ENCODE data around the gene CIZ1.

Gene CIZ1

DNA sequence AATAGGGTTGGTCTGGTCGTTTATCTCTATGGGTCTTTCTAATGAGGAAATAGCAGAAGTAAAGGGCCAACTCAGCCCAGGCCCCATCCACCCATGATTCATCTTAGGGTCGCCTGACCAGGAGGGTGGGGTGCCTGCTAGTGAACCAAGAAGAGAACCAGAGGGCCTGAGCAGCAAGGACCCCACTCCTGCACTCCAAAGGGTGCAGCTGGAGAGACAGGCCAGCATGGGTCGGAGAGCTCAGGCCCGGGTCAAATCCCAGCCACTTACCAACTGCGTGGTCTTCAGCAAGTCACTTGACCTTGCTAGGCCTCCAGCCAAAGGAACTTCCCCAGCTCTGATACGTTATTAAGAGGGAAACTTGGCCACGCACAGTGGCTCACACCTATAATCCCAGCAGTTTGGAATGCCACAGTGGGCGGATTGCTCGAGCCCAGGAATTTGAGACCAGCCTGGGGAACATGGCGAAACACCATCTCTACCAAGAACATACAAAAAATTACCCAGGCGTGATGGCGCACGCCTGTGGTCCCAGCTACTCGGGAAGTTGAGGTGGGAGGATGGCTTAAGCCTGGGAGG is 27.0 kb downstream of the CIZ1 start:
- DNase-seq (ENCODE audit: low read depth, low spot score) = no peak
- peak overlapping the region; percentile 8 for H3K27ac ChIP-seq

DNA sequence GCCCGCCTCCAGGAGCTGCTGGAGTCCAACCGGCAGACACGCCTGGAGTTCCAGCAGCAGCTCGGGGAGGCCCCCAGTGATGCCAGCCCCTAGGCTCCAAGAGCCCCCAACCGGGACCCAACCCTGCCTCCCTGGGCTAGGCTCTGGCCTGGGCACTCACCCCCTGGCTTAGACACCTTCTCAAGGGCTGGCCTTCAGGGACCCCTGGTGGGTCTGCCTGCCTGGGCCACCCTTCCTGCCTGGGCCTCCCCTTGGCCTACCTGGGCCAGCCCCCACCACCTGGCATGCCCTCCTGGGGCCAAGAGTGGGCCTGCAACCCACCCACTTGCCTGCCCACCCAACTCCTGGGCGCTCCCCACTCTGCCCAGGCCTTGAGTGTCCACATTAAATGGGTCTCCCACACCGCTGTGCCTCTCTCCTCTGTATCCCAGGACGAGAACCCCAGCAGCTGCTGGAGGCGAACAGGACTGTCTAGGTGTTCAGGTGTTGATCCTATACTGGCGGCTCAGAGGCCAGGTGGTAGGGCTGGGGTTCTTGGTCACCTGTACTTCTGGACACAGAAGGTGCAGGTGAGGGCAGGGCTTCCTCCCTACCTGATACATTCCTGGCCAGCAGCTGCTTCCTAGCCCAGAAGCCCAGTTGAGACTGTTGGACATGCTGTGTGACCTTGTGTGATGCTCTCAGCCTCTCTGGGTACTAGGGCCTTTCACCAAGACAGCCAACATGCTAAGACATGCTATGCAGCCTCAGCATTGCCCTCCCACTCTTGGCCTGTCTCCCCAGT is 27.7 kb downstream of the CIZ1 start:
- DNase-seq (ENCODE audit: low read depth, low spot score) = no peak
- peak overlapping the region; percentile 8 for H3K27ac ChIP-seq

DNA sequence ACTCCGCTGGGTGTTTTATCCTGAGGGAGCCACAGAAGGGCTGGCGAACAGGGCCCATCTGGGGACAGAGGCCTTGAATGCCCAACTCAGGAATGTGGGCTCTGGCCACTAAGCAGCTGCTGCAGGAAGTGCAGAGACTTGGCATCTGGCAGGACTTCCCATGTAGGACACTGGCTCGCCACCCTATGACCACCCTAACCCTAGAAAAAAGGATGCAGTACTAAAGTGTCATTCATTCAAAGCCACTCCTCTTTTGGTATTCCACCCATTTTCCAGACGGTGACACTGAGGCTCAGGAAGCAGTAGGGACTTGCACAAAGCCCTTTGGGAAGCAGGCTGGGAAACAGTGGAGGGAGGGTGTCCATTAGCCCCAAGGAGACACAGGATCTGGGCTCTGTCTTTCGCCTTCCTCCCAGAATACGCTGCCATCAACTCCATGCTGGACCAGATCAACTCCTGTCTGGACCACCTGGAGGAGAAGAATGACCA is 28.3 kb downstream of the CIZ1 start:
- no peak for DNase-seq (ENCODE audit: low read depth, low spot score)
- H3K27ac ChIP-seq = no peak overlapping the region

DNA sequence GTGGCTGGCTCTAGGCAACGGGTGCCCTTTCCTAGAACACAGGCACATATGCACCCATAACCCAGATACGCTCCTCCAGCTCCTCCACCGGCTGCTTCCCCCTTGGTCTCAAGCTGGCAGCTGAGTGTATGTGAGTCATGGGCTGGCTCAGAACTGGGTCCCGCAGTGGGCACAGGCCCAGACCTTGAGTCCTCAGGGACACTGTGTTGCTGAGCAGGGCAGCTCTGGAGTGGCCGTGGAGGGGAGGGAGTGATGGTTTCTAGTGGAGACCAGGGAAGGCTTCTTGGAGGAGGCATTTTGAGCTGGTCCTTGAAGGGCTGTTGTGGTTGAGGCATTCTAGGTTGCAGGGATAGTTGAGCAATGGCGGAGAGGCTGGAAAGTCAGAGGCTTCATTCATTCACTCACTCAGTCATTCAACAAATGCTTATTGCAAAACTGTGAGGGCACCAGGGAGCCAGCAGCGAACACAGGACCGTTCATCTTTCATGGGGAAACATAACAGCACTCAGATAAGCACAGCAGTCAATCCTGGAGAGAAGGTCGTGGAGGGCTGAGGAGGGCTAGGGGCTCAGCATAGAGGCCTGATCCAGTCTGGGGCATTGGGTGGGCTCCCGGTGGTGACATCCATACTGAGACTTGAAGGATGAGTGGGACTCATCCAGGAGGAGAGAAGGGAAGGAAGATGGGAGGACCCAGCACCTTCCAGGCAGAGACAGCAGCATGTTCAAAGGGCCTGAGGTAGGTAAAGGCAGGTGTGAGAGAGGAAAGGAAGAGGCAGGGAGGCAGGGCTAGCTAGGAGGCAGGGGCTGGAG is 29.0 kb downstream of the CIZ1 start:
- no peak for DNase-seq (ENCODE audit: low read depth, low spot score)

GRCh38 chr9:128161215-128161902 is 30.0 kb downstream of the CIZ1 start:
- DNase-seq (ENCODE audit: low read depth, low spot score) = no peak
- no peak overlapping the region for H3K27ac ChIP-seq

More for the DNA sequence above, 29.0 kb downstream of the CIZ1 start:
- H3K27ac ChIP-seq = no peak overlapping the region

GRCh38 chr9:128160603-128160987 is 30.8 kb downstream of the CIZ1 start:
- H3K27ac ChIP-seq = peak overlapping the region; percentile 48

DNA sequence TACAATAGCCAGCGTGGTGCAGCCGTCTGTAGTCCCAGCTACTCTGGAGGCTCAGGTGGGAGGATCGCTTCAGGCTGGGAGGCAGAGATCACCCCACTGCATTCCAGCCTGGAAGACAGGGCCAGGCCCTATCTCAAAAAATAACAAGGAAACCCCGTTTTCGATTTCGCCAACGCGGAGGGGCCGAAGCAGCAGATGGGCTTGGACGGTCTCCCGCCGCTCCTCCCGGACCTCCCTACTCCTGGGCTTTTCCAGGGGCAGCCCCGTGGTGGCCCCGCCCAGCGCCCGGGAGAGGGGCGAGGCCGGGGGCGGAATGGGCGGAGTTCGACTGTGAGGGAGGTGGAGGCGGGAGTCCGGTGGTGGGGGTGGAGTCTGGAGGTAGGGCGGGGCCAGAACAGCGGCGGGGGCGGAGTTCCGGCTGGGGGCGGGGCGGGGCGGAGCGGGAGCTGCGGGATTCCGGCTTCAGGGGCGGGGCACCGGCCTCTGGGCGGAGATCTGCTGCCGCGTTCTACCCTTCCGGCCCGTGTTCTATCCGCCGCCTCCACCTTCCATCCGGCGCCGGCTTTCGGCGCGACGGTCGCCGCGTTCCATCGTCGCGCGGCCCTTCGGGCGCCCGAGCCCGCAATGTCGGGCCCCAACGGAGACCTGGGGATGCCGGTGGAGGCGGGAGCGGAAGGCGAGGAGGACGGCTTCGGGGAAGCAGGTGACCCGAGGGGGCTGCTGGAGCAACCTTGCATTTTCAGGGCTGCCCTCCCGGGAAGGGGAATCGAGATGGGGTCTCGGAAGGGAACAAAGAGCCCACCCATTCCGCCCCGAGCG is 31.4 kb downstream of the CIZ1 start, which contains the start of gene BBLN:
Gene BBLN (plus strand): TSS at position 482 of the 819 bp plus-strand sequence. CDS start 143 bp downstream, at position 625.
- DNase-seq (ENCODE audit: low read depth, low spot score) = no peak
- peak within 1 kb of the TSS; percentile 48 for H3K27ac ChIP-seq

More at GRCh38 chr9:128160603-128160987, 30.8 kb downstream of the CIZ1 start:
- DNase-seq (ENCODE audit: low read depth, low spot score) = no peak

DNA sequence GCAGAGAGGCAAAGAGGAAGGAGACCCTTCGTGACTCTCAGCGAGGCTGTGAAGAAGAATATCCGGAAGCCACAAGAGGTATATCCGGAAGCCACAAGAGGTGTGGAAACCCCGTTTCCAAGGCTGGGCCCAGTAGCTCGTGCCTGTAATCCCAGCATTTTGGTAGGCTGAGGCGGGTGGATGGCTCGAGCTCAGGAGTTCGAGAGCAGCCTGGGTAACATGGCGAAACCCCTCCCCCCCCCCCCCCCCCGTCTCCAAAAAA is 31.9 kb downstream of the CIZ1 start:
- peak overlapping the region; percentile 48 for H3K27ac ChIP-seq
- no peak for DNase-seq (ENCODE audit: low read depth, low spot score)

GRCh38 chr9:128155736-128156500 is 35.5 kb downstream of the CIZ1 start:
- no peak overlapping the region for H3K27ac ChIP-seq
- DNase-seq (ENCODE audit: low read depth, low spot score) = no peak

DNA sequence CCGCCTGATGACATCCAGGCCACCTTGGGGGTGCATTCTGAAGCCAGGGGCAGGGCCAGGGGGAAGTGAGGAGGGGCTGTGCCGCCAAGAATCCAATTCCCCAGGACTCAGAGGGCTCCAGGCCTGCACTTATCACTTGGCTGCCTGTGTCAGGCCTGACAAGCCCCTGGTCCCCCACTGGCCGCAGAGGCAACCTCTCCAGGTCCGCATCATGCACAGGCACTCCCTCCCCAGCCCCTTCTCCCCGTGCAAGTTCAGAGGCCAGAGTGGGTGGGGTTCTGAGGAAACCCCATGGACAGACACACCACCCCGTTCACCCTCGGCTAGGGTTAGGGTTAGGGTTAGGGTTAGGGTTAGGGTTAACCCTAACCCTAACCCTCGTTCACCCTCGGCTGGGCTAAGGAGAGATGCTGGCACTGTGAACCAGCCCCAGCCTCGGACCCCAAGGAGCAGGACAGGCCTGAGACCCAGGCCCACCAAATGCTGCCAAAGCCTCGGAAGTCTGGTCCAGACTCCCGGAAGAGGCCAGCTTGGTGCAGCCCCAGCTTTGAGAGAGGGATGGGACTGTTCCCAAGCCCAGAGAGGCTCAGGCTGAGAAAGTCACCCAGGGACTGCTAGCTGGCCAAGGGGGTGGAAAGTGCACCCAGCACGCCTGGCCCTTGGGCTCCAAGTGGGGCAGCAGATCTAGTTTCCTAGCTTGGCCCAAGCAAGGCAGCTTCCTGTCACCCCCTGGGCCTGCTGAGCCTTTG is 37.3 kb downstream of the CIZ1 start:
- DNase-seq (ENCODE audit: low read depth, low spot score) = no peak
- no peak overlapping the region for H3K27ac ChIP-seq

DNA sequence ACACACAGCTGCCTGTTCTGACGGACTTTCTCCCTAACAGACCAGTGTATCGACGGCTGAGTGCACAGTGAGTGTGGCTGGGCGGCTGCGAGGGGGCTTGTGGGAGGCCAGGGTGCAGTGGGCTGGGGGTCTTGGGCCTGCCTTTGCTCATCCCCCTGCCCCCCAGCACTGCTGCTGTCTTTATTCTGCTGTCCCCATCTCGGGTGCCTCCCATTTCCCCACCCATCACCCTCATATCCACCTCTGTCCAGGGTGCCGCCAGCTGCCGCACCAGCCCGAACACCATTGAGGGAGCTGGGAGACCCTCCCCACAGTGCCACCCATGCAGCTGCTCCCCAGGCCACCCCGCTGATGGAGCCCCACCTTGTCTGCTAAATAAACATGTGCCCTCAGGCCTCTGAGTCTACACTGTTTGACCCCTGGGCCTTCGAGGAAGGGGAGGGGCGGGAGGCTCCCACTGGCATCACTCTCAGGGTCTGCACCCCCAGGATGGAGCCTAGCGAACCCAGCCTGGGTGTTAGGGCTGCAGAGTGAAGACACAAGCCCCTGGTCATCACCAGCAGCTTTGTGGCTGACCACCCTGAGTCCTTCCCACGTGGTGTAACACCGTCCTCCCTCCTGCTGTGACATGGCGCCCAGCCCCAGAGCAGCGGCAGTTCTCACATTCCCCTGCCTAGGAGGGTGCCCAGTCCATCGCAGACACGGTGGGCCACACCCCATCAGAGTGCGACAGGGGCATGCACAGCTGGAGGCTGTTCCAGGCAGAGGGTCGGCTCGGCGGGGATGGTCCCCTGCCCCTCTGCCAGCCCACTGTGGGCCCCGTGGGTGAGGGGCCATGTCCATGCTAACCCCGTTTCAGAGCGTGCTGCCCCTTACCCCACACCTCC is 38.1 kb downstream of the CIZ1 start:
- no peak overlapping the region for H3K27ac ChIP-seq
- no peak for DNase-seq (ENCODE audit: low read depth, low spot score)

DNA sequence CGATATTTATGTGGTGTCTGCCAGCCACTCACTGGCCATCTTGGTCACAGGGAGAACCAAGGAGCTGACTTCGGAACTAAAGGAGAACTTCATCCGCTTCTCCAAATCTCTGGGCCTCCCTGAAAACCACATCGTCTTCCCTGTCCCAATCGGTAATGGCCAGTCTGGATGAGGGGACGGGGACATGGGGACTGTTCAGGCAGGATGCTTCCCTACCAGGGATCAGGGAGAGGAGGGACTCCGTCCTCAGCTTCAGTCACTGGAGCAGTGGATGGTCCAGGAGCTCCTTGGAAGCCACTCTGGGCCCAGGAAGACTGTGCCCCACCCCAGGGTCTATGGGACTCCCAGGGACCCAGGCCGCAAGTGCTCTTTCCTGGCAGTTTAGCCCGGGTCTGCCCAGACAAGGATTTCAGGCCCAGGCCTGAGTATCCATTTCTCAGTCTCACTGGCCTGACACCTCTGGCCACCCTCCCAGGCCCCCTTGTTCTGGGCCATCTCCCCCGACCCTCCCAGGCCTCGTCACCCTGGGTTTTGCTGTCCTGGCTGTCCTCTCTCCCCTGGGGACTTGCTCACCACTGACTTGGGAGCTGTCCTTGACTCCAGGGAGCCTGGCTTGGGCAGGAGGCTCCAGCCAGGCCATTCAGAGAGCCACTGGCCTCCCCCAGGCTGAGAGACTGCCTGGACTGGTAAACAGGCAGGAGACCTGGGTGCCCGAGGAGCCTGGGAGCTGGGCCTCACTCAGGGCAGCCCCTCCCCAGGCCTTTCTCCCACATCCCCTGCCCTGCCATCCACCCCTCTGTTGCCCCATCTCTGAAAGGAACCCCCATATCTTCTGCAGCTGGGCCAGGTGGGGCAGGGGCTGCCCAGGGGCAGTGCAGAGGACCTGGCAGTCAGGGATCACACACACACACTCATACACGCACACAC is 39.0 kb downstream of the CIZ1 start:
- no peak for DNase-seq (ENCODE audit: low read depth, low spot score)

GRCh38 chr9:128151309-128152132 is 39.9 kb downstream of the CIZ1 start:
- DNase-seq (ENCODE audit: low read depth, low spot score) = no peak
- peak overlapping the region; percentile 98 for H3K27ac ChIP-seq

More for the DNA sequence above, 39.0 kb downstream of the CIZ1 start:
- peak overlapping the region; percentile 98 for H3K27ac ChIP-seq

- H3K27ac ChIP-seq = peak overlapping the region; percentile 98
- DNase-seq (ENCODE audit: low read depth, low spot score) = no peak
These were observed 40.6 kb downstream of the CIZ1 start for GRCh38 chr9:128150594-128151308.

Data from epithelial cell of prostate (primary cell).